Esophagus squamous epithelium (tissue), 4 donors: Measurements from ENCODE around the gene ALG1L2.
"Not testable (repeated sequence)": the region's sequence is repeated elsewhere in the genome, so short reads cannot be mapped to it uniquely, and the experiment has no call there.

Source experiments
- POLR2A ChIP-seq, 4 donors: fragments of 450-650 bp; IDR thresholded peaks; one replicate each; pipeline ENCODE4 v1.6.1; 2017; ENCODE audit warnings: antibody characterized with exemption in 4 of 4, mild to moderate bottlenecking in 4 of 4, moderate library complexity in 3 of 4
- TF ChIP-seq, protein P1 (sequence below), 6 experiments: fragments of 450-650 bp in 4 of 6; fragments of 200-600 bp in 2 of 6; sonication (generic) in 2 of 6; IDR thresholded peaks; one replicate each; pipeline ENCODE4 v1.5.1; 2016 to 2019; ENCODE audit warnings: antibody characterized with exemption in 6 of 6, mild to moderate bottlenecking in 4 of 6, moderate library complexity in 4 of 6

DNA sequence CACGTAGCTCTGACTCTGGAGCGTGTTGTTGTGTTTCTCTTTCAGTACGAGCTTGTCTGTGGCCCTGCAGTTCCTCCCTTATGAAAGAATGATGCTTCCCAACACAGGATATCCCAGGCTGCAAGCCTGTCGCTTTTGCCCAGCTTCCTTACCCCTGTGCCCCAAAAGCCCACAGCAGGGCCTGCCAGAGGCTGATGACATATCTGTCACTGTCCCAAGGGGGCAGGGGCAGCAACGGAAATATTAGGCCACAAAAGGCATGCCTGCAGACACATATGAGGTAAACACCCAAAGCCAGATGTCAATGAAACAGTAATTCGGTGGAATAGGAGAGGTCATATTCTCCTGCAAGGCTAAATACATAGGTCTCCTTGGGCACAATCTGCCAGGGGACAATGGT is 38.0 kb upstream of the ALG1L2 start:
- TF ChIP-seq, protein P1, sequence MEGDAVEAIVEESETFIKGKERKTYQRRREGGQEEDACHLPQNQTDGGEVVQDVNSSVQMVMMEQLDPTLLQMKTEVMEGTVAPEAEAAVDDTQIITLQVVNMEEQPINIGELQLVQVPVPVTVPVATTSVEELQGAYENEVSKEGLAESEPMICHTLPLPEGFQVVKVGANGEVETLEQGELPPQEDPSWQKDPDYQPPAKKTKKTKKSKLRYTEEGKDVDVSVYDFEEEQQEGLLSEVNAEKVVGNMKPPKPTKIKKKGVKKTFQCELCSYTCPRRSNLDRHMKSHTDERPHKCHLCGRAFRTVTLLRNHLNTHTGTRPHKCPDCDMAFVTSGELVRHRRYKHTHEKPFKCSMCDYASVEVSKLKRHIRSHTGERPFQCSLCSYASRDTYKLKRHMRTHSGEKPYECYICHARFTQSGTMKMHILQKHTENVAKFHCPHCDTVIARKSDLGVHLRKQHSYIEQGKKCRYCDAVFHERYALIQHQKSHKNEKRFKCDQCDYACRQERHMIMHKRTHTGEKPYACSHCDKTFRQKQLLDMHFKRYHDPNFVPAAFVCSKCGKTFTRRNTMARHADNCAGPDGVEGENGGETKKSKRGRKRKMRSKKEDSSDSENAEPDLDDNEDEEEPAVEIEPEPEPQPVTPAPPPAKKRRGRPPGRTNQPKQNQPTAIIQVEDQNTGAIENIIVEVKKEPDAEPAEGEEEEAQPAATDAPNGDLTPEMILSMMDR (IDR thresholded peaks at IDR 0.05): not testable (repeated sequence)
- not testable (repeated sequence) for TF ChIP-seq POLR2A (IDR thresholded peaks at IDR 0.05)
